Sigmoid colon (tissue), 7 donors: ENCODE results near the gene ADGRG2. TPM values are rescaled to one million over a fixed set of nuclear protein-coding genes. Genes with fewer than 3 reads are reported as not detected.
"Not testable (repeated sequence)": the region's sequence is repeated elsewhere in the genome, so short reads cannot be mapped to it uniquely, and the experiment has no call there.

Experiments
- DNase-seq: peaks from one replicate; pipeline ENCODE4 v3.0.0-alpha.2; 2019
- H3K27ac ChIP-seq, 4 donors: fragments of 200-600 bp; sonication (generic); one replicate each; pipeline ENCODE4 v1.5.1; 2016 to 2019; ENCODE audit warnings: mild to moderate bottlenecking in 1 of 4
- H3K27me3 ChIP-seq, 3 donors: fragments of 200-600 bp; sonication (generic); one replicate each; pipeline ENCODE4 v1.5.1; 2019; ENCODE audit warnings: mild to moderate bottlenecking in 1 of 3
- H3K36me3 ChIP-seq, 4 donors: fragments of 200-600 bp; sonication (generic); one replicate each; pipeline ENCODE4 v1.5.1; 2016 to 2019
- H3K4me1 ChIP-seq, 4 donors: fragments of 200-600 bp; sonication (generic); one replicate each; pipeline ENCODE4 v1.5.1; 2017 to 2019
- H3K4me3 ChIP-seq, 4 donors: fragments of 200-600 bp; sonication (generic); one replicate each; pipeline ENCODE4 v1.5.1; 2017 to 2019; ENCODE audit warnings: mild to moderate bottlenecking in 2 of 4, moderate library complexity in 1 of 4
- H3K9me3 ChIP-seq, 4 donors: fragments of 200-600 bp in 3 of 4; sonication (generic) in 3 of 4; one replicate each; pipeline versions ENCODE4 v1.5.1 to v1.6.1; 2013 to 2019
- EP300 ChIP-seq, 4 donors: sonication (generic); formaldehyde crosslinking; IDR thresholded peaks; one replicate each; pipeline ENCODE4 v1.6.1; 2017; ENCODE audit warnings: antibody characterized with exemption in 4 of 4
- POLR2A ChIP-seq, 2 donors: fragments of 450-650 bp; IDR thresholded peaks; one replicate each; pipeline ENCODE4 v1.6.1; 2016; ENCODE audit warnings: antibody characterized with exemption in 2 of 2, mild to moderate bottlenecking in 2 of 2, moderate library complexity in 2 of 2
- POLR2AphosphoS5 ChIP-seq, 4 donors: sonication (generic); formaldehyde crosslinking; IDR thresholded peaks; one replicate each; pipeline ENCODE4 v1.6.1; 2017; ENCODE audit warnings: antibody characterized with exemption in 4 of 4
- WGBS, 2 donors: extraction: QIAGEN DNeasy Blood & Tissue Kit; methylation state at CpG; one replicate each; pipeline ENCODE4 v1.1.7; 2013; 5-methylcytosine and 5-hydroxymethylcytosine counted together
- intact Hi-C: fragments of 100-400 bp; cut with DNase I; formaldehyde crosslinking; loops from one replicate; pipeline ENCODE4 v1.15.1; 2023
- polyA plus RNA-seq, 3 donors: library from polyadenylated mRNA; stranded (reverse); fragments of 200-250 nt; gene quantifications; one replicate each; pipeline ENCODE4 v1.2.3, GENCODE V29; 2013
- total RNA-seq, 4 donors: library from RNA; depleted of rRNA; stranded (reverse); fragments of >200 nt; gene quantifications; one replicate each; pipeline ENCODE4 v1.1.0, GENCODE V29; 2016
- TF ChIP-seq, protein P1 (sequence below), 4 experiments: fragments of 450-650 bp in 3 of 4; fragments of 200-600 bp in 1 of 4; IDR thresholded peaks; one replicate each; pipeline ENCODE4 v1.5.1; 2016 to 2019; ENCODE audit warnings: antibody characterized with exemption in 4 of 4, mild to moderate bottlenecking in 3 of 4, moderate library complexity in 2 of 4
- donor health status: healthy with polysubstance abuse.
- donor health status: Bipolar disorder and iron deficiency.
- donor health status: healthy.

Gene ADGRG2
- total and polyA plus RNA-seq, 7 donors, result under 0.01 to 2.5 (median 0.81) TPM; not detected in 1

DNA sequence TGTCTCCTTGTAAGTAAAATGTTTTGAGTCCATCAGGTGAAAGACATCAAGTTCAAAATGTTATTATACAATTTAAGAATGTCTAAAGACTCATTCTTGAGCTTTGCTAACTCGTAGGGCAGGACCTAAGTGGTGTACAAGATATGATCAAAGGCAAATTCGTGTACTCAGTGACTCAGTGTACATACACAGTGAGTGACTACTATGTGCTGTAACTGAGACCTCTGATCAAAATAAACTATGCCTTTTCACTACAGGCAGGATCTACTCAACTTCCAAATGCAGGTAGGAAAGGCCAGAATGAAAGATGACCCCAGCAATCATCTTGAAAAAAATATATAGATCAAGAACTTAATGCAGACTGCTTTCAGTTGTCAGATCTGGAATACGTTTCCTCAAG lies 49.9 kb downstream of the ADGRG2 start:
- H3K27ac ChIP-seq, result no peak overlapping the region
- intact Hi-C loops, result no loop called here
- TF ChIP-seq EP300 (IDR thresholded peaks at IDR 0.05) (no peak), POLR2AphosphoS5 (IDR thresholded peaks at IDR 0.05) (no peak), POLR2A (IDR thresholded peaks at IDR 0.05) (no peak)
- TF ChIP-seq, protein P1, sequence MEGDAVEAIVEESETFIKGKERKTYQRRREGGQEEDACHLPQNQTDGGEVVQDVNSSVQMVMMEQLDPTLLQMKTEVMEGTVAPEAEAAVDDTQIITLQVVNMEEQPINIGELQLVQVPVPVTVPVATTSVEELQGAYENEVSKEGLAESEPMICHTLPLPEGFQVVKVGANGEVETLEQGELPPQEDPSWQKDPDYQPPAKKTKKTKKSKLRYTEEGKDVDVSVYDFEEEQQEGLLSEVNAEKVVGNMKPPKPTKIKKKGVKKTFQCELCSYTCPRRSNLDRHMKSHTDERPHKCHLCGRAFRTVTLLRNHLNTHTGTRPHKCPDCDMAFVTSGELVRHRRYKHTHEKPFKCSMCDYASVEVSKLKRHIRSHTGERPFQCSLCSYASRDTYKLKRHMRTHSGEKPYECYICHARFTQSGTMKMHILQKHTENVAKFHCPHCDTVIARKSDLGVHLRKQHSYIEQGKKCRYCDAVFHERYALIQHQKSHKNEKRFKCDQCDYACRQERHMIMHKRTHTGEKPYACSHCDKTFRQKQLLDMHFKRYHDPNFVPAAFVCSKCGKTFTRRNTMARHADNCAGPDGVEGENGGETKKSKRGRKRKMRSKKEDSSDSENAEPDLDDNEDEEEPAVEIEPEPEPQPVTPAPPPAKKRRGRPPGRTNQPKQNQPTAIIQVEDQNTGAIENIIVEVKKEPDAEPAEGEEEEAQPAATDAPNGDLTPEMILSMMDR (IDR thresholded peaks at IDR 0.05), result no peak
- H3K9me3 ChIP-seq, result no peaks in the 10 kb centered on the region
- no peaks in the 10 kb centered on the region for H3K36me3 ChIP-seq
- no peaks in the 10 kb centered on the region for H3K27me3 ChIP-seq
- no peak overlapping the region for H3K4me3 ChIP-seq
- WGBS, 2 donors, result 56 to 75% methylated on average over 3 of the region's 3 CpGs
- H3K4me1 ChIP-seq, result no peaks in the 10 kb centered on the region
- no peak for DNase-seq

DNA sequence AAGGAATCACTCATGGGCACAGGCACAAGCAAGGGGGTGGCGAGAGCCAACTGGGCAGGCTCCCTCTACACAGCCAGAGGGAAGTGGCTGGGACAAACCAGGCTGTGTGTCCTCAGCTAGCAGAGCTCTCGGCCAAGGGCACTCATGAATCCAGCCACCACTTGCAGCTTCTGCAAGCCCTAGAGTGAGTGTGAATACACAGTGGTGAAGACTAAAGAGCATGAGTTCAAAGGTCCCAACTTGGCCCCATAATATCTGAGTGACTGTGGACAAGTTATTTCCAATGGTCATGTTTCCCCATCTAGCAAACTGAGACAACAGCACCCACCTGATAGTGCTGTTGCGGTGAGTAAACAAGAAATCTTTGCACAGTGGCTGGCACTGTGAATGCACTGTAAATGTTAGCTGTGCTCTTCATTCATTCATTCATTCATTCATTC lies 51.7 kb downstream of the ADGRG2 start:
- H3K27ac ChIP-seq, result no peak overlapping the region
- no peaks in the 10 kb centered on the region for H3K4me1 ChIP-seq
- no peaks in the 10 kb centered on the region for H3K9me3 ChIP-seq
- TF ChIP-seq EP300 (IDR thresholded peaks at IDR 0.05), result no peak
- TF ChIP-seq POLR2A (IDR thresholded peaks at IDR 0.05), result no peak
- no peak for TF ChIP-seq POLR2AphosphoS5 (IDR thresholded peaks at IDR 0.05)
- TF ChIP-seq, protein P1 (IDR thresholded peaks at IDR 0.05), result no peak
- H3K4me3 ChIP-seq, result no peak overlapping the region
- intact Hi-C loops, result no loop called here
- no peak for DNase-seq
- WGBS, 2 donors, result 97 to 98% methylated on average over 3 of the region's 3 CpGs
- no peaks in the 10 kb centered on the region for H3K27me3 ChIP-seq
- no peaks in the 10 kb centered on the region for H3K36me3 ChIP-seq

GRCh38 chrX:19066987-19067386 lies 55.3 kb downstream of the ADGRG2 start:
- H3K36me3 ChIP-seq, intact Hi-C loops, H3K4me1 ChIP-seq, H3K27me3 ChIP-seq, H3K4me3 ChIP-seq, DNase-seq, H3K27ac ChIP-seq, H3K9me3 ChIP-seq: not testable (repeated sequence)
- 16 to 71% methylated on average over 4 of the region's 4 CpGs for WGBS, 2 donors

- intact Hi-C loops, result no loop called here
- Histone ChIP-seq H3K27me3 (no peaks in the 10 kb centered on the region), H3K27ac (no peak overlapping the region), H3K4me1 (no peaks in the 10 kb centered on the region), H3K36me3 (no peaks in the 10 kb centered on the region), H3K4me3 (no peak overlapping the region), H3K9me3 (no peaks in the 10 kb centered on the region)
- no peak for DNase-seq
- 81 to 98% methylated on average over 5 of the region's 5 CpGs for WGBS, 2 donors
- TF ChIP-seq EP300 (IDR thresholded peaks at IDR 0.05) (no peak), POLR2A (IDR thresholded peaks at IDR 0.05) (no peak), POLR2AphosphoS5 (IDR thresholded peaks at IDR 0.05) (no peak)
- TF ChIP-seq, protein P1 (IDR thresholded peaks at IDR 0.05), result no peak
Measured at GRCh38 chrX:19065535-19065934, 56.7 kb downstream of the ADGRG2 start.

DNA sequence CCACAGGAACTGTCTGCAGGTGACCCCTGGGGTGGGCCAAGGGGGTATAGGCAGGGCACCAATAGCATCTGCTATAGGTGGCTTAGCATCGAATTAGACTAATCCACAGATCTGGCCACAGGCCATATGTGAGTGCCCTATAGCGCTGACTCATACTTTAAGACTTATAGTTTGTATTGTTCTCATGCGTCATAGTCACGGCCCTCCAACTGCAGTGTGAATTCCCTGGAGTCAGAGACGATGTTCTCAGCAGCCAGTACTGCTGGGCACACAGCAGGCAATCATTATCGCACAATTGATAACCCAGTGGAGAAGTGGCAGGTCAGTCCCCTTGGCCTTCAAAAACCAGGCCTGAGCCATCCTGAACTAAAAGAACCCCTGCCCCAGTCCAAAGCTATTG lies 58.1 kb downstream of the ADGRG2 start:
- no peaks in the 10 kb centered on the region for H3K9me3 ChIP-seq
- no peaks in the 10 kb centered on the region for H3K36me3 ChIP-seq
- TF ChIP-seq POLR2A (IDR thresholded peaks at IDR 0.05) (no peak), EP300 (IDR thresholded peaks at IDR 0.05) (no peak), POLR2AphosphoS5 (IDR thresholded peaks at IDR 0.05) (no peak)
- TF ChIP-seq, protein P1 (IDR thresholded peaks at IDR 0.05), result no peak
- intact Hi-C loops, result no loop called here
- H3K27ac ChIP-seq, result no peak overlapping the region
- H3K4me1 ChIP-seq, result no peaks in the 10 kb centered on the region
- H3K4me3 ChIP-seq, result no peak overlapping the region
- 93 to 95% methylated on average over 6 of the region's 6 CpGs for WGBS, 2 donors
- no peaks in the 10 kb centered on the region for H3K27me3 ChIP-seq
- no peak for DNase-seq
